Naive thymus-derived CD8-positive, alpha-beta T cell (primary cell): Measurements from ENCODE around the gene STX4. TPM values are rescaled to one million over a fixed set of nuclear protein-coding genes. Genes with fewer than 3 reads are reported as not detected.
A peak's percentile ranks its signal among the peaks of the same experiment; 100 is the strongest.

Experiments used
- ATAC-seq, 2 donors: fragments of 150-1000 bp; cut with Tn5 transposase in 1 of 2; sonication (Bioruptor Pico), chemical (Tn5 transposase) in 1 of 2; 1 replicate in 1 of 2; 2 replicates in 1 of 2; pipeline ENCODE4 v1.10.0; 2021; ENCODE audit warnings: mild to moderate bottlenecking in 2 of 2, moderate library complexity in 2 of 2
- POLR2A ChIA-PET: fragments of 350-600 bp; sonication (Branson Sonifier 250); formaldehyde crosslinking; loops from one replicate; lab custom pipeline; 2021; ENCODE audit warnings: antibody characterized with exemption; lab: Charles Lee
- DNase-seq, 10 donors: peaks; one replicate each; pipeline versions ENCODE4 v3.0.0 to v3.0.0-alpha.2; 2020 to 2022
- H3K27ac Mint-ChIP-seq, 10 donors: one replicate each; pipeline ENCODE4 v1.8.0; 2020 to 2022; ENCODE audit warnings: mild to moderate bottlenecking in 10 of 10, mixed read lengths in 10 of 10, moderate library complexity in 4 of 10, inconsistent platforms in 1 of 10
- H3K27me3 Mint-ChIP-seq, 5 donors: one replicate each; pipeline ENCODE4 v1.8.0; 2021 to 2022; ENCODE audit warnings: mixed read lengths in 5 of 5
- H3K36me3 Mint-ChIP-seq, 3 donors: one replicate each; pipeline ENCODE4 v1.8.0; 2020 to 2022; ENCODE audit warnings: mixed read lengths in 3 of 3, mild to moderate bottlenecking in 2 of 3, inconsistent platforms in 1 of 3
- H3K4me1 Mint-ChIP-seq, 4 donors: one replicate each; pipeline ENCODE4 v1.8.0; 2021 to 2022; ENCODE audit warnings: mixed read lengths in 4 of 4
- H3K4me3 Mint-ChIP-seq, 10 donors: one replicate each; pipeline ENCODE4 v1.8.0; 2020 to 2022; ENCODE audit warnings: mild to moderate bottlenecking in 10 of 10, mixed read lengths in 10 of 10, moderate library complexity in 6 of 10, inconsistent platforms in 1 of 10
- H3K9me3 Mint-ChIP-seq, 9 donors: one replicate each; pipeline ENCODE4 v1.8.0; 2020 to 2022; ENCODE audit warnings: mixed read lengths in 9 of 9, mild to moderate bottlenecking in 3 of 9, inconsistent platforms in 1 of 9, moderate library complexity in 1 of 9
- polyA plus RNA-seq, 3 donors: library from polyadenylated mRNA; unstranded; fragments of 300-500 nt; fragmentation: Illumina TruSeq; gene quantifications; one replicate each; pipeline ENCODE4 v1.2.3, GENCODE V29; 2021
- total RNA-seq, 8 experiments: library from RNA in 2 of 8; stranded (reverse) in 2 of 8; gene quantifications; one replicate each; pipeline ENCODE4 v1.2.3 and lab custom pipeline; 2021 to 2026

Gene STX4
- total and polyA plus RNA-seq, 5 experiments from 2014 or later, result 23.2 to 100 (median 31.3) TPM

DNA sequence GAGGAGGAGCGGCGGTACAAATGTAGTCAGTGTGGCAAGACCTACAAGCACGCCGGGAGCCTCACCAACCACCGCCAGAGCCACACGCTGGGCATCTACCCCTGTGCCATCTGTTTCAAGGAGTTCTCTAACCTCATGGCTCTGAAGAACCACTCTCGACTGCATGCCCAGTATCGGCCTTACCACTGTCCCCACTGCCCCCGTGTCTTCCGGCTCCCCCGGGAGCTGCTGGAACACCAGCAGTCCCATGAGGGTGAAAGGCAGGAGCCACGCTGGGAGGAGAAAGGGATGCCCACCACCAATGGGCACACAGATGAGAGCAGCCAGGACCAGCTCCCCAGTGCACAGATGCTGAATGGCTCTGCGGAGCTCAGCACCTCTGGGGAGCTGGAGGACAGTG is 43.7 kb downstream of the STX4 start:
- ATAC-seq (no peak), DNase-seq (peak in 1 of 10 donors; percentile 43)
- Mint-ChIP-seq H3K27me3 (no peaks in the 10 kb centered on the region), H3K4me1 (peaks cover 17 to 62% (median 49%) of the 10 kb centered on the region in 4 donors), H3K36me3 (peaks cover 0 to 43% (median 9%) of the 10 kb centered on the region in 3 donors), H3K9me3 (no peaks in the 10 kb centered on the region), H3K4me3 (no peak overlapping the region), H3K27ac (peak overlapping the region in 1 of 10 donors; percentile 56)
- POLR2A ChIA-PET, result no interaction called here

DNA sequence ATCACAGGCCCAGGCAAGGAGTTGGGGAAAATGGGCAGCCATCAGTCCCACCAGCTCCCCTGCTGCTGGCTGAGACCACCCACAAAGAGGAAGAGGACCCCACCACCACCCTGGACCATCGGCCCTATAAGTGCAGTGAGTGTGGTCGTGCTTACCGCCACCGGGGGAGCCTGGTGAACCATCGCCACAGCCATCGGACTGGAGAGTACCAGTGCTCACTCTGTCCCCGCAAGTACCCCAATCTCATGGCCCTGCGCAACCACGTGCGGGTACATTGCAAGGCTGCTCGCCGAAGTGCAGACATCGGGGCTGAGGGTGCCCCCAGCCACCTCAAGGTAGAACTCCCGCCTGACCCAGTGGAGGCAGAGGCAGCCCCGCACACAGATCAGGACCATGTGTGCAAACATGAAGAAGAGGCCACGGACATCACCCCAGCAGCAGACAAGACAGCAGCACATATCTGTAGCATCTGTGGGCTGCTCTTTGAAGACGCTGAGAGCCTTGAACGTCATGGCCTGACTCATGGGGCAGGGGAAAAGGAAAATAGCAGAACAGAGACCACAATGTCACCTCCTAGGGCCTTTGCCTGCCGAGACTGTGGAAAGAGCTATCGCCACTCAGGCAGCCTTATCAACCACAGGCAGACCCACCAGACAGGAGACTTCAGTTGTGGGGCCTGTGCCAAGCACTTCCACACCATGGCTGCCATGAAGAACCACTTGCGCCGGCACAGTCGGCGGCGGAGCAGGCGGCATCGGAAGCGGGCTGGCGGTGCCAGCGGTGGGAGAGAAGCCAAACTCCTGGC is 44.4 kb downstream of the STX4 start:
- Mint-ChIP-seq H3K4me1 (peaks cover 13 to 60% (median 46%) of the 10 kb centered on the region in 4 donors), H3K36me3 (peaks cover 0 to 49% (median 9%) of the 10 kb centered on the region in 3 donors), H3K4me3 (peak overlapping the region in 2 of 10 donors; percentile 36 to 54), H3K9me3 (no peaks in the 10 kb centered on the region), H3K27me3 (no peaks in the 10 kb centered on the region), H3K27ac (peak overlapping the region in 3 of 10 donors; percentile 20 to 72 (median 53))
- DNase-seq, result peak in 1 of 10 donors; percentile 31
- no peak for ATAC-seq
- POLR2A ChIA-PET, result no interaction called here

DNA sequence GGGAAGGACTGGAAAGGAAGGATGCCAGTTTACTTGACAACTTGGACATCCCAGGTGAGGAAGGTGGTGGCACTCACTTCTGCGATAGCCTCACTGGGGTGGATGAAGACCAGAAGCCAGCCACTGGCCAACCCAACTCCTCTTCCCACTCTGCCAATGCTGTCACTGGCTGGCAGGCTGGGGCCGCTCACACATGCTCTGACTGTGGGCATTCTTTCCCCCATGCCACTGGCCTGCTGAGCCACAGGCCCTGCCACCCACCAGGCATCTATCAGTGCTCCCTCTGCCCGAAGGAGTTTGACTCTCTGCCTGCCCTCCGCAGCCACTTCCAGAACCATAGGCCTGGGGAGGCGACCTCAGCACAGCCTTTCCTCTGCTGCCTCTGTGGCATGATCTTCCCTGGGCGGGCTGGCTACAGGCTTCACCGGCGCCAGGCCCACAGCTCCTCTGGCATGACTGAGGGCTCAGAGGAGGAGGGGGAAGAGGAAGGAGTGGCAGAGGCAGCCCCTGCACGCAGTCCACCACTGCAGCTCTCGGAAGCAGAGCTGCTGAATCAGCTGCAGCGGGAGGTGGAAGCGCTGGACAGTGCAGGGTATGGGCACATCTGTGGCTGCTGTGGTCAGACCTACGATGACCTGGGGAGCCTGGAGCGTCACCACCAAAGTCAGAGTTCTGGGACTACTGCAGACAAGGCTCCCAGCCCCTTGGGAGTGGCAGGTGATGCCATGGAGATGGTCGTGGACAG is 45.4 kb downstream of the STX4 start:
- no peak for ATAC-seq
- Mint-ChIP-seq H3K9me3 (no peaks in the 10 kb centered on the region), H3K27me3 (no peaks in the 10 kb centered on the region), H3K27ac (peak overlapping the region in 1 of 10 donors; percentile 72), H3K36me3 (peaks cover 0 to 55% (median 9%) of the 10 kb centered on the region in 3 donors), H3K4me1 (peaks cover 11 to 58% (median 46%) of the 10 kb centered on the region in 4 donors), H3K4me3 (no peak overlapping the region)
- DNase-seq, result peak in 1 of 10 donors; percentile 22
- POLR2A ChIA-PET, result no interaction called here

DNA sequence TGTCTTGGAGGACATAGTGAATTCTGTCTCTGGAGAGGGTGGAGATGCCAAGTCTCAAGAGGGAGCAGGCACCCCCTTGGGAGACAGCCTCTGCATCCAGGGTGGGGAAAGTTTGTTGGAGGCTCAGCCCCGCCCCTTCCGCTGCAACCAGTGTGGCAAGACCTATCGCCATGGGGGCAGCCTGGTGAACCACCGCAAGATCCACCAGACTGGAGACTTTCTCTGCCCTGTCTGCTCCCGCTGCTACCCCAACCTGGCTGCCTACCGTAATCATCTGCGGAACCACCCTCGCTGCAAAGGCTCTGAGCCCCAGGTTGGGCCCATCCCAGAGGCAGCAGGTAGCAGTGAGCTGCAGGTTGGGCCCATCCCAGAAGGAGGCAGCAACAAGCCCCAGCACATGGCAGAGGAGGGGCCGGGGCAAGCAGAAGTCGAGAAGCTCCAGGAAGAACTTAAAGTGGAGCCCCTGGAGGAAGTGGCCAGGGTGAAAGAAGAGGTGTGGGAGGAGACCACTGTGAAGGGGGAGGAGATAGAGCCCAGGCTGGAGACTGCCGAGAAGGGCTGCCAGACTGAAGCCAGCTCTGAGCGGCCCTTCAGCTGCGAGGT is 46.1 kb downstream of the STX4 start:
- peaks cover 11 to 59% (median 46%) of the 10 kb centered on the region in 4 donors for H3K4me1 Mint-ChIP-seq
- peak in 1 of 10 donors; percentile 2 for DNase-seq
- no peak for ATAC-seq
- POLR2A ChIA-PET, result no interaction called here
- H3K27me3 Mint-ChIP-seq, result no peaks in the 10 kb centered on the region
- peak overlapping the region in 2 of 10 donors; percentile 53 to 80 for H3K27ac Mint-ChIP-seq
- H3K4me3 Mint-ChIP-seq, result no peak overlapping the region
- peaks cover 0 to 58% (median 9%) of the 10 kb centered on the region in 3 donors for H3K36me3 Mint-ChIP-seq
- no peaks in the 10 kb centered on the region for H3K9me3 Mint-ChIP-seq

DNA sequence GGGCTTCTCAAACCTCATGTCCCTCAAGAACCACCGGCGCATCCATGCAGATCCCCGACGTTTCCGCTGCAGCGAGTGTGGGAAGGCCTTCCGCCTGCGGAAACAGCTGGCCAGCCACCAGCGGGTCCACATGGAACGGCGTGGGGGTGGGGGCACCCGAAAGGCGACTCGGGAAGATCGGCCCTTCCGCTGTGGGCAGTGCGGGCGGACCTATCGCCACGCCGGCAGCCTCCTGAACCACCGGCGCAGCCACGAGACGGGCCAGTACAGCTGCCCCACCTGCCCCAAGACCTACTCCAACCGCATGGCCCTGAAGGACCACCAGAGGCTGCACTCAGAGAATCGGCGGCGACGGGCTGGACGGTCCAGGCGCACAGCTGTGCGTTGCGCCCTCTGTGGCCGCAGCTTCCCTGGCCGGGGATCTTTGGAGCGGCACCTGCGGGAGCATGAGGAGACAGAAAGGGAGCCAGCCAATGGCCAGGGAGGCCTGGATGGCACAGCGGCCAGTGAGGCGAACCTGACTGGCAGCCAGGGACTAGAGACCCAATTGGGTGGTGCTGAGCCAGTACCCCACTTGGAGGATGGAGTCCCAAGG is 46.8 kb downstream of the STX4 start:
- Mint-ChIP-seq H3K4me3 (no peak overlapping the region), H3K27ac (peak overlapping the region in 2 of 10 donors; percentile 7 to 51), H3K4me1 (peaks cover 5 to 52% (median 39%) of the 10 kb centered on the region in 4 donors), H3K27me3 (no peaks in the 10 kb centered on the region), H3K36me3 (peaks cover 0 to 58% (median 9%) of the 10 kb centered on the region in 3 donors), H3K9me3 (no peaks in the 10 kb centered on the region)
- ATAC-seq (no peak), DNase-seq (peak in 1 of 10 donors; percentile 55)
- POLR2A ChIA-PET, result interaction anchor here (0.8 kb wide), 1 partner anchor 62 kb away, joined by 3 read pairs; no protein-coding TSS in a partner anchor

DNA sequence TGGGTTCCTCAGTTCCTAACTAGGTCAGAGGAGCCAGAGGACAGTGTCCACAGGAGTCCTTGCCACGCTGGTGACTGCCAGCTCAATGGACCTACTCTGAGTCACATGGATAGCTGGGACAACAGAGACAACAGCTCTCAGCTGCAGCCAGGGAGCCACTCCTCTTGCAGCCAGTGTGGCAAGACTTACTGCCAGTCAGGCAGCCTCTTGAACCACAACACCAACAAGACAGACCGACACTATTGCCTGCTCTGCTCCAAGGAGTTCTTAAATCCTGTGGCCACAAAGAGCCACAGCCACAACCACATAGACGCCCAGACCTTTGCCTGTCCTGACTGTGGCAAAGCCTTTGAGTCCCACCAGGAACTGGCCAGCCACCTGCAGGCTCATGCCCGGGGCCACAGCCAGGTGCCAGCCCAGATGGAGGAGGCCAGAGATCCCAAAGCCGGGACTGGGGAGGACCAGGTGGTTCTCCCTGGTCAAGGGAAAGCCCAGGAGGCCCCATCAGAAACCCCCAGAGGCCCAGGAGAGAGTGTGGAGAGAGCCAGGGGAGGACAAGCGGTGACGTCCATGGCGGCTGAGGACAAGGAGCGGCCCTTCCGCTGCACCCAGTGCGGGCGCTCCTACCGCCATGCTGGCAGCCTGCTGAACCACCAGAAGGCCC is 47.5 kb downstream of the STX4 start:
- Mint-ChIP-seq H3K27ac (peak overlapping the region in 2 of 10 donors; percentile 7 to 51), H3K27me3 (no peaks in the 10 kb centered on the region), H3K36me3 (peaks cover 0 to 62% (median 9%) of the 10 kb centered on the region in 3 donors), H3K9me3 (no peaks in the 10 kb centered on the region), H3K4me1 (peaks cover 8 to 47% (median 35%) of the 10 kb centered on the region in 4 donors), H3K4me3 (no peak overlapping the region)
- no peak for ATAC-seq
- peak in 1 of 10 donors; percentile 53 for DNase-seq
- POLR2A ChIA-PET, result interaction anchor here (0.8 kb wide), 1 partner anchor 61 kb away, joined by 3 read pairs; no protein-coding TSS in a partner anchor

DNA sequence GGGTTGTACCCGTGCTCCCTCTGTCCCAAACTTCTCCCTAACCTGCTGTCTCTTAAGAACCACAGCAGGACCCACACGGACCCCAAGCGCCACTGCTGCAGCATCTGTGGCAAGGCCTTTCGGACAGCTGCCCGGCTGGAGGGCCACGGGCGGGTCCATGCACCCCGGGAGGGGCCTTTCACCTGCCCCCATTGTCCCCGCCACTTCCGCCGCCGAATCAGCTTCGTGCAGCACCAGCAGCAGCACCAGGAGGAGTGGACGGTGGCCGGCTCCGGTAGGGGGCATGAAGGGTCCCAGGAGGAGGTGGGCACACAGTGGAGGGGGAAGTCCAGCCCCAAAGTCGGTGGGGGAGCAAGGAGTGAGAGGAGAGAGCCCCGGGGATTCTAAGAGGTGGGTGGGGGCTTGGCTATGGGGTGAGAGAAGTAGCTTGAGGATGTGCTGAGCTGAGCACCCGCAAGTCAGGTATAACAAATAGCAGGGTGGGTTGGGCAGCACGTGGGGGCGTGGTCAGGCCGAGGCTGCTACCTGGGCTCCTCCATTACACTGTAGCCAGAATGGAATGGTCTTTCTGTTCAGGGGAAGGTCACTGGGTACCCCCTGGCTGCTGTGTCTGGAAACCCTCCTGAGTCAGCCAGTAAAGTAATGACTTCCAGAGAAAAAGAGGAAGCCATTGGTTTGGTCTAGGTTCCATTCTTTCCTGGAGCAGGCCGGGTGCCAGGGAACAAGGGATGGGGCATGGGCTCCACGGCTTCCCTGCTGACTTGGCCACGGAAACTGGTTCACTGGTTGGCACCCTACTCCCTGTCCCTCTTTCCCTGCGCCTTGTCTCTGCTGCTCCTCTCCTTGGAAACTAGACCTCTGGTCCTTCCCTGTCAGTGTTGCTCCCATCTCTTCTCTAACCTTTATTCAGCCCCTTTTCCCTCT is 48.3 kb downstream of the STX4 start:
- H3K36me3 Mint-ChIP-seq, result peaks cover 0 to 61% (median 9%) of the 10 kb centered on the region in 3 donors
- POLR2A ChIA-PET, result interaction anchor here (0.6 kb wide), 1 partner anchor 43 kb away, joined by 3 read pairs; no protein-coding TSS in a partner anchor

DNA sequence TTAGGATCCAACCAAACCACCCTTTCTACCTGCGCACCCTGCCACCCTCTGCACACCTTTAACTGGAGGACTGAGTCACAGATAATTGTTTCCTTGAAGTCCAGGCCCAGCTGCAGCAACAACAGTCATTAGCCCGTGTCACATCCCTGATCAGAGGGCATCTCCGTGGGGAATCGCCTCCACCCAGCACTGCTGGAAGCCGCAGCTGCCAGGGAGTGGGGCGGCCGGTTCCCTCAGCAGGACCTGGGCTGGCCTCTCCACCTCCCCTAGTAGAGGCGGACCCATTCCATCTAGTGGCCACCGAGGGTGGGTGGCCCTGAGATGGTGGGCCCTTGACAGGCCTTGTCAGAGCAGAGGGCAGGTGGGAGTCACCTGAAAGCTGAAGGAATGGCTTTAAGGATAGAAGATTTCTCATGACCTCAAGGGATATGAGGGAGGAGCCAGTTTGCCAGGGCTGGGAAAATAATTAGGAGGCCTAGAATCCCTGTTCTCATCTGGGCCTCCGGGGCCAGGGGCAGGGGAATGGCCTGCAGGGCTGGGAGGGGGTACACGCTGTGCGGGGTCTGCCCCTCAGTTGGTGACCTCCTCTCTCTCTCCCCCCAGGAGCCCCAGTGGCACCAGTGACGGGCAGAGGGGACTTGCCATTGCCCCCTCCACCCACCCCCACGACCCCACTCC is 49.1 kb downstream of the STX4 start:
- DNase-seq, result peak in 1 of 10 donors; percentile 35
- Mint-ChIP-seq H3K27me3 (no peaks in the 10 kb centered on the region), H3K4me1 (peaks cover 11 to 40% (median 29%) of the 10 kb centered on the region in 4 donors), H3K36me3 (peaks cover 0 to 56% (median 7%) of the 10 kb centered on the region in 3 donors), H3K9me3 (no peaks in the 10 kb centered on the region), H3K4me3 (peak overlapping the region in 1 of 10 donors; percentile 11), H3K27ac (peak overlapping the region in 6 of 10 donors; percentile 20 to 84 (median 69))
- no peak for ATAC-seq
- POLR2A ChIA-PET, result interaction anchor here (0.6 to 0.7 kb wide), 2 partner anchors 38 to 393 kb away, joined by 3 read pairs; no protein-coding TSS in a partner anchor

More for the DNA sequence above, 48.3 kb downstream of the STX4 start:
- Mint-ChIP-seq H3K4me3 (peak overlapping the region in 1 of 10 donors; percentile 11), H3K27me3 (no peaks in the 10 kb centered on the region), H3K9me3 (no peaks in the 10 kb centered on the region), H3K27ac (peak overlapping the region in 5 of 10 donors; percentile 63 to 84 (median 75)), H3K4me1 (peaks cover 11 to 41% (median 29%) of the 10 kb centered on the region in 4 donors)
- DNase-seq (peak in 1 of 10 donors; percentile 47), ATAC-seq (no peak)

DNA sequence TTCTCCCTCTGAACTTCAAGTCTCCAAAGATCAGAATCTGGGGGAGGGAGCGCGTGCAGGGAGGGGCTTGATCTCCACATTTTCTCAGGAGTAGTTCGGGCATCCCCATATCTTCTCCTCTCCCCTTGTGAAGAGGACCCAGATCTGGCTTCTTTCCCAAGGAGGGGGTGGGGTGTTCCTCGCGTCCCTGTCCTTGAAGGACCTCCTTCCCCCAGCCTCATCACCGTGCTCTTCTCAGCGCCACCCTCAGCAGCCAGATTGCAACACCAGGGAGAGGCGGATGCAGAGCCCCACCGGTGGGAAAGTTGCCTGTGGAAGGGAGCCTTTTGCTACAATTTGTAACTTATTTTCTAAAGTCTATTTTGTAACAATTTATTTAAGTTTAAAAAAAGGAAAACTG is 49.7 kb downstream of the STX4 start:
- Mint-ChIP-seq H3K4me1 (peaks cover 11 to 35% (median 26%) of the 10 kb centered on the region in 4 donors), H3K27ac (no peak overlapping the region), H3K27me3 (no peaks in the 10 kb centered on the region), H3K9me3 (no peaks in the 10 kb centered on the region), H3K36me3 (peaks cover 0 to 50% (median under 1%) of the 10 kb centered on the region in 3 donors), H3K4me3 (no peak overlapping the region)
- POLR2A ChIA-PET, result interaction anchor here (0.7 kb wide), 1 partner anchor 37 kb away, joined by 3 read pairs; no protein-coding TSS in a partner anchor
- ATAC-seq (no peak), DNase-seq (no peak)

DNA sequence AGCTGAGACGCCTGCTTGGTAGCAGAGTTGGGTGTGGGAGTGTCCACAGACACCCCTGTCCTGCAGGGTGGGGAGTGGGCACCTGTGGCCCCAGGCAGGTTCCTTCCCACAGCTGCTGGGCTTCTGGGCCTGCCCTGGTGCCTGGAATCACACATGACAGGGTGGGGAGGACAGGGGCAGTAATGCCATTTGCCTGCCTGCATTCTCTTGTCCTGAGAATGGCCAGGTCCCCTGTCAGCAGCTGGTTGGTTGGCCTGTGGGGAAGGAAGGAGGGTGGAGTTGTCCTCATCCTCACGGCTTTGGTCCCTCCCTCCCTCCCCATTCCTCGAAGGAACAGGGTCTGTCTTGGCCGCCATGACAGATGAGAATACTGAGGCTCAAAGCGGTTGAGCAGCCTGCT is 50.2 kb downstream of the STX4 start:
- no peak for ATAC-seq
- H3K9me3 Mint-ChIP-seq, result no peaks in the 10 kb centered on the region
- H3K4me1 Mint-ChIP-seq, result peaks cover 11 to 31% (median 24%) of the 10 kb centered on the region in 4 donors
- H3K27ac Mint-ChIP-seq, result peak overlapping the region in 2 of 10 donors; percentile 33 to 37
- DNase-seq, result no peak
- H3K36me3 Mint-ChIP-seq, result peaks cover 0 to 46% (median 0%) of the 10 kb centered on the region in 3 donors
- H3K4me3 Mint-ChIP-seq, result peak overlapping the region in 1 of 10 donors; percentile 4
- no peaks in the 10 kb centered on the region for H3K27me3 Mint-ChIP-seq
- POLR2A ChIA-PET, result no interaction called here
